HFFc6 (cell line): ENCODE measurements around the gene SHB. TPM values are rescaled to one million over a fixed set of nuclear protein-coding genes. Genes with fewer than 3 reads are reported as not detected.

Experiments
- DNase-seq: peaks from one replicate; pipeline ENCODE4 v3.0.0-alpha.2; 2018
- H3K27ac Mint-ChIP-seq: 2 replicates; pipeline ENCODE4 v1.8.0; 2020; ENCODE audit warnings: mild to moderate bottlenecking, mixed read lengths
- H3K27me3 Mint-ChIP-seq: 2 replicates; pipeline ENCODE4 v1.8.0; 2021; ENCODE audit warnings: mild to moderate bottlenecking, moderate library complexity, mixed read lengths; ENCODE audit not compliant: insufficient read depth
- H3K36me3 Mint-ChIP-seq: 2 replicates; pipeline ENCODE4 v1.8.0; 2021; ENCODE audit warnings: low read depth, mixed read lengths
- H3K4me1 Mint-ChIP-seq: 2 replicates; pipeline ENCODE4 v1.8.0; 2020; ENCODE audit warnings: low read depth, mixed read lengths
- H3K4me3 Mint-ChIP-seq: 2 replicates; pipeline ENCODE4 v1.8.0; 2020; ENCODE audit warnings: mild to moderate bottlenecking, moderate library complexity, mixed read lengths
- H3K9me3 Mint-ChIP-seq: 2 replicates; pipeline ENCODE4 v1.8.0; 2020; ENCODE audit warnings: mild to moderate bottlenecking, mixed read lengths
- CTCF ChIP-seq: fragments of 200-600 bp; sonication (generic); IDR thresholded peaks from 2 replicates; pipeline ENCODE4 v1.5.0; 2021; ENCODE audit warnings: antibody characterized with exemption, mild to moderate bottlenecking
- total RNA-seq, 6 experiments: library from RNA; stranded (reverse); fragmentation: NEBNext Ultra II Directional; extraction: Animal tissue kit (Norgen Biotek cat#: 25700); gene quantifications; 2 replicates in 1 of 6; 3 replicates in 5 of 6; pipeline ENCODE4 v1.2.3, GENCODE V29; 2021

SHB gene
- total RNA-seq, 6 experiments from 2014 or later: 26.8 to 29.8 (median 28.6) TPM

GRCh38 chr9:38064842-38065368 is 4.1 kb downstream of the SHB start:
- Mint-ChIP-seq H3K4me1 (peaks cover 65% of the 10 kb centered on the region), H3K27ac (peak overlapping the region; percentile 79), H3K36me3 (peaks cover 28% of the 10 kb centered on the region), H3K9me3 (no peaks in the 10 kb centered on the region), H3K4me3 (peak overlapping the region; percentile 95), H3K27me3 (peaks cover 5% of the 10 kb centered on the region; the same call in 1 of the 2 replicates)
- DNase-seq: no peak
- no peak for TF ChIP-seq CTCF

DNA sequence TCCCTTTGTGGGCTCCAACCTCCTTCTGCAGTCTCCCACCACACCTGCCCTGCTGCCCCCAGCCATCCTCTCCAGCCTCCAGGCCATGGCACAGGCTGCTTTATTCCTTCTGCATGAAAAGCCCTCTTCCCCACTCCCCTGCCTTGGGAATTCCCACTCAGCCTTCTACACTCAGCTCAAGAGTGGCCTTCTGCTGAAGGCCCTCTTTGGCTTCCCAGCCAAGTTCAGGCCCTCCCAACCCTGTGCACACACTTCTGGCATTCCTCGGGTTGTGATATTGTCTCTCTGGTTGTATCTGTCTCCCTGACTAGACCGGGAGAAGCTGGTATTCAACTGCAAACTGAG is 5.7 kb downstream of the SHB start:
- no peak for TF ChIP-seq CTCF
- no peak for DNase-seq
- H3K9me3 Mint-ChIP-seq: no peaks in the 10 kb centered on the region
- H3K4me1 Mint-ChIP-seq: peaks cover 74% of the 10 kb centered on the region
- H3K36me3 Mint-ChIP-seq: peaks cover 32% of the 10 kb centered on the region
- peak overlapping the region; percentile 89 for H3K27ac Mint-ChIP-seq
- H3K4me3 Mint-ChIP-seq: peak overlapping the region; percentile 75
- peaks cover 5% of the 10 kb centered on the region; the same call in 1 of the 2 replicates for H3K27me3 Mint-ChIP-seq

GRCh38 chr9:38062498-38063362 is 6.3 kb downstream of the SHB start:
- H3K27ac Mint-ChIP-seq: peak overlapping the region; percentile 89
- no peak for TF ChIP-seq CTCF
- H3K36me3 Mint-ChIP-seq: peaks cover 34% of the 10 kb centered on the region
- peak overlapping the region; percentile 75 for H3K4me3 Mint-ChIP-seq
- H3K9me3 Mint-ChIP-seq: no peaks in the 10 kb centered on the region
- peaks cover 5% of the 10 kb centered on the region; the same call in 1 of the 2 replicates for H3K27me3 Mint-ChIP-seq
- H3K4me1 Mint-ChIP-seq: peaks cover 80% of the 10 kb centered on the region
- DNase-seq: peak; percentile 90

DNA sequence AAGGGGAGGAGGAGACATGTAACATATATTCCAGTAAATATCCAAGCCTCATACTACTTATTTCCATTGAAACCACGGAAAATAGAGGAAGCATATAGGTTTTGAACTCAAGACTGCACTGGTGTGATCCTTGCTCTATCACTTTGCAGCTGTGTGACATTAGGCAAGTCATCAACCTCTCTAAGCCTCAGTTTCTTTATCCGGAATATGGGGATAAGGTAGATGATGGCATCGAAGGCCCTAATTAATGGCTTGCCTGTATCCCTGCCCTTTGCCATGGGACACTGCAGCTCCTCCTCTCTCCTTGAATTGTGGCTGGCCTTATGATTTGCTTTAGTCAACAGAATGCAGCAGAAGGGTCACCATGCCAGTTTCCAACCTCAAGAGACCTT is 6.9 kb downstream of the SHB start:
- Mint-ChIP-seq H3K27ac (peak overlapping the region; percentile 89), H3K4me3 (peak overlapping the region; percentile 75), H3K4me1 (peaks cover 86% of the 10 kb centered on the region), H3K36me3 (peaks cover 30% of the 10 kb centered on the region), H3K27me3 (peaks cover 5% of the 10 kb centered on the region; the same call in 1 of the 2 replicates), H3K9me3 (no peaks in the 10 kb centered on the region)
- no peak for DNase-seq
- TF ChIP-seq CTCF: no peak

DNA sequence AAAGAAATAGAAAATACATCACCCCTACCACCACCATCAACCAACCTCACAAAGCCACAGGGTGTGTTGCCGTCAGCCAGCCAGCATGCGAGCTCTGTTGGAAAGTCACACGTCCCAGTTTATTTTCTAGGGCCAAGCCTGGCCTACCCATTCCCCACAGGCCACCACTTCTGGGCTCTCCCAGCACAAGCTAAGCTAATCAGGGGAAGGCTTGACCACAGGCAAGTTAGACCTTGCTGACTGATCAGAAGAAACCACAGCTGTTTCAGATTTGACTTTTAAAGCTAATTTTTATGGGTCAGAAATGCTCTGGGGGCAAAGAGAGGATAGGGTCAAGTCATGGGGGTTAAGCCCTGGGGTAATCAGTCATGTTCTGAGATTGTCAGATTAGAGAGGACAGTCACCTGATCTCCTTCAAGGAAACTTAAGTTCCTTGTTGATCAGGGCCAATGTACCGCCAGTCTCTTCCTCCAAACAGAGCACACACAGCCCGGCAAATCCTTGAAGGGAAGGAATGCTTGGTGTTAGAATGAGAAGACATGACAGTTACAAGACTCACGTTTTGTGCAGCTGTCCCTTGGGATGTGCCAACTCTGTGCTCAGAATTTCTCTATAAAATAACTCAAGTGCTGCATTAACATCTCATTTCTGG is 7.6 kb downstream of the SHB start:
- Mint-ChIP-seq H3K36me3 (peaks cover 23% of the 10 kb centered on the region), H3K4me1 (peaks cover 92% of the 10 kb centered on the region), H3K4me3 (peak overlapping the region; percentile 50; the same call in 1 of the 2 replicates), H3K27me3 (peaks cover 5% of the 10 kb centered on the region; the same call in 1 of the 2 replicates), H3K9me3 (no peaks in the 10 kb centered on the region), H3K27ac (peak overlapping the region; percentile 74)
- no peak for DNase-seq
- TF ChIP-seq CTCF: no peak
